ENCODE measurements around the gene OR1J2.

The OR1J2 gene

DNA sequence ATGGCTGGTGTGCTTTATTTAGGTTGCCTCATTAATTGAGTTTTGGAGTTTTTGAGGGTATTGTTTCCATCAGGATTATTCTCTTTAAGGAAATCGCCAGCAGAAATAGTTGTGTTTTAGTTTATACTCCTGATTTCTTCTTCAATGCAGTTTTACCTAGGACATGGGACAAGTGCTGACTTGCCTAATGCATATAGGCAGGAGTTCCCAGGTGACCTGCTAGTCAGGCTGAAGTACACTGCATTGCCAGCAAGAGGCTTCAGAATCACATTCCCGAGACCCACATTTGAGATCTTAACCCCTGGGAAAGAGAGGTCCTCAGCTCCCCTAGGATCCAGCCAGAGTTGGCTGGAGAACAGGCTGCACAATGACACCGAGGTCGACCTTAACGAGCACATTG is 40.8 kb downstream of the OR1J2 start:
- DNase-seq (ENCODE audit: low spot score) = no peak

DNA sequence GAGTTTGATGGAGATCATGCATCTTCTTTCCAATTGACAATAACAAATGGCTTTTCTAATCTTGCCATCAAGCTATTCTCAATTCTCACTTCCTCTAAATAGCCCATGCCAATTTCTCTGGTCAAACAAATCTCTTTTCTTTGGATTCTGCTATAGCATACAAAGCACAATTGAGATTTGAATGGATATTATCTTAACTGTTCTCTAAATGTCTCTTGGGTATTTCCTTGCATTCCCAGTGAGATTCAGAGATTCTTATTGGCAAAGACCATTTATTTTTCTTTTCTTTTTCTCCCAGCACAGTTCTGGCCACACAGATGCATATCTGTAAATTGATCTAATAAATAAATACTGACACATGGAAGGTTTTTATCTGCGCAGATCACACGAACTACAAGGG is 42.2 kb downstream of the OR1J2 start, which contains the start of gene OR1N2:
Gene OR1N2 (plus strand): TSS at position 301 of the 400 bp plus-strand sequence. CDS start 100 bp downstream, outside the sequence.
- DNase-seq (ENCODE audit: low spot score) = no peak

Data from germinal center (tissue), 1 donor.